HepG2 (cell line): ENCODE results near the gene RESP18.

Experiments used
- BHLHE40 ChIP-seq: IDR thresholded peaks from 2 replicates; pipeline ENCODE4 v1.6.1; 2011; ENCODE audit warnings: low read length, improper control_type of control experiment
- CHCHD3 ChIP-seq: sonication (generic); formaldehyde crosslinking; IDR thresholded peaks from 2 replicates; pipeline ENCODE4 v1.8.0; 2022; ENCODE audit warnings: mild to moderate bottlenecking, missing genetic modification reagents, moderate library complexity
- CTCF ChIP-seq: sonication (generic); formaldehyde crosslinking; IDR thresholded peaks from 2 replicates; pipeline ENCODE4 v1.5.0; 2020; ENCODE audit warnings: mild to moderate bottlenecking, missing genetic modification reagents, moderate library complexity
- EZH2 ChIP-seq: conservative IDR thresholded peaks from 2 replicates; pipeline ENCODE4 v1.6.1; 2012; ENCODE audit warnings: mild to moderate bottlenecking, low read depth, low read length, moderate library complexity
- HOXA7 ChIP-seq: sonication (generic); formaldehyde crosslinking; IDR thresholded peaks from 2 replicates; pipeline ENCODE4 v1.8.1; 2022; ENCODE audit warnings: mild to moderate bottlenecking, missing genetic modification reagents, moderate library complexity
- IRF1 ChIP-seq: sonication (generic); formaldehyde crosslinking; IDR thresholded peaks from 2 replicates; pipeline ENCODE4 v1.4.0; 2020; ENCODE audit warnings: low read depth, mild to moderate bottlenecking, missing genetic modification reagents
- MAFG ChIP-seq: sonication (generic); formaldehyde crosslinking; IDR thresholded peaks from 2 replicates; pipeline ENCODE4 v1.5.1; 2020; ENCODE audit warnings: mild to moderate bottlenecking, missing genetic modification reagents
- POLR2A ChIP-seq, 2 experiments: IDR thresholded peaks; 2 replicates each; pipeline ENCODE4 v1.6.1; 2011; ENCODE audit warnings: low read depth in 2 of 2, low read length in 2 of 2, mild to moderate bottlenecking in 1 of 2, moderate library complexity in 1 of 2; ENCODE audit not compliant: insufficient read depth in 1 of 2
- RERE ChIP-seq: IDR thresholded peaks from 2 replicates; pipeline ENCODE4 v1.6.1; 2016; ENCODE audit warnings: low read depth, missing genetic modification reagents, missing compliant biosample characterization
- RFX5 ChIP-seq: IDR thresholded peaks from 2 replicates; pipeline ENCODE4 v1.6.1; 2011; ENCODE audit warnings: low read depth, low read length, improper control_type of control experiment
- RNF219 ChIP-seq: sonication (generic); formaldehyde crosslinking; IDR thresholded peaks from 2 replicates; pipeline ENCODE4 v1.5.0; 2020; ENCODE audit warnings: mild to moderate bottlenecking, missing genetic modification reagents
- ZNF263 ChIP-seq: sonication (generic); formaldehyde crosslinking; IDR thresholded peaks from 2 replicates; pipeline ENCODE4 v1.4.0; 2020; ENCODE audit warnings: missing genetic modification reagents
- ZNF530 ChIP-seq: sonication (generic); formaldehyde crosslinking; IDR thresholded peaks from 2 replicates; pipeline ENCODE4 v1.5.0; 2020; ENCODE audit warnings: low read depth, mild to moderate bottlenecking, missing genetic modification reagents
- ZNF775 ChIP-seq: sonication (generic); formaldehyde crosslinking; IDR thresholded peaks from 2 replicates; pipeline ENCODE4 v1.4.0; 2020; ENCODE audit warnings: missing genetic modification reagents, mild to moderate bottlenecking, moderate library complexity, borderline replicate concordance

GRCh38 chr2:219353129-219353528, 20.6 kb upstream of the RESP18 start:
- TF ChIP-seq ZNF263 (CRISPR knock-in tag) (no peak), RERE (CRISPR knock-in tag) (no peak), BHLHE40 (no peak), ZNF530 (CRISPR knock-in tag) (no peak), EZH2 (no peak), ZNF775 (CRISPR knock-in tag) (no peak), RNF219 (CRISPR knock-in tag) (no peak), CTCF (CRISPR knock-in tag) (no peak), MAFG (CRISPR knock-in tag) (no peak), POLR2A (IDR thresholded peaks at IDR 0.05; ENCODE audit: insufficient read depth in 1 of 2, low read depth in 2 of 2, low read length in 2 of 2) (no peak), RFX5 (no peak), IRF1 (CRISPR knock-in tag) (no peak), CHCHD3 (CRISPR knock-in tag) (no peak), HOXA7 (CRISPR knock-in tag) (no peak)
